Liver (tissue), 9 donors: Measurements from ENCODE around the gene CRLF1. TPM values are rescaled to one million over a fixed set of nuclear protein-coding genes. Genes with fewer than 3 reads are reported as not detected.

Experiments
- DNase-seq: peaks from one replicate; pipeline ENCODE4 v3.0.0-alpha.2; 2017; ENCODE audit warnings: low spot score
- H3K27ac ChIP-seq, 2 donors: one replicate each; pipeline ENCODE4 v1.7.0; 2013; ENCODE audit warnings: inconsistent platforms in 2 of 2, low read length in 2 of 2, control low read depth in 1 of 2, low read depth in 1 of 2, mild to moderate bottlenecking in 1 of 2
- H3K27me3 ChIP-seq, 4 donors: one replicate each; pipeline versions ENCODE4 v1.6.1 to v1.7.0; 2013; ENCODE audit warnings: low read length in 3 of 4, inconsistent platforms in 1 of 4, mild to moderate bottlenecking in 1 of 4, moderate library complexity in 1 of 4; ENCODE audit not compliant: control insufficient read depth in 4 of 4, insufficient read depth in 4 of 4
- H3K36me3 ChIP-seq, 4 donors: one replicate each; pipeline versions ENCODE4 v1.6.1 to v1.7.0; 2013; ENCODE audit warnings: low read length in 3 of 4, mild to moderate bottlenecking in 3 of 4, low read depth in 1 of 4, moderate library complexity in 1 of 4; ENCODE audit not compliant: control insufficient read depth in 4 of 4, insufficient read depth in 3 of 4
- H3K4me1 ChIP-seq, 4 donors: one replicate each; pipeline versions ENCODE4 v1.6.1 to v1.7.0; 2013; ENCODE audit warnings: low read length in 3 of 4, mild to moderate bottlenecking in 3 of 4, moderate library complexity in 1 of 4; ENCODE audit not compliant: control insufficient read depth in 4 of 4, insufficient read depth in 4 of 4
- H3K4me3 ChIP-seq, 3 donors: one replicate each; pipeline versions ENCODE4 v1.6.1 to v1.7.0; 2013; ENCODE audit warnings: low read length in 3 of 3, control low read depth in 1 of 3, low read depth in 1 of 3, mild to moderate bottlenecking in 1 of 3
- H3K9ac ChIP-seq, 2 donors: one replicate each; pipeline ENCODE4 v1.7.0; 2013; ENCODE audit warnings: low read length in 2 of 2, mild to moderate bottlenecking in 2 of 2, moderate library complexity in 2 of 2, control low read depth in 1 of 2, low read depth in 1 of 2
- H3K9me3 ChIP-seq, 4 donors: one replicate each; pipeline versions ENCODE4 v1.6.1 to v1.7.0; 2013; ENCODE audit warnings: low read length in 3 of 4; ENCODE audit not compliant: control insufficient read depth in 4 of 4
- ATF3 ChIP-seq: IDR thresholded peaks from 2 replicates; pipeline ENCODE4 v1.6.1; 2016; ENCODE audit warnings: antibody characterized with exemption
- CTCF ChIP-seq: fragments of 150-350 bp; IDR thresholded peaks from 2 replicates; pipeline ENCODE4 v1.5.1; 2017; ENCODE audit warnings: improper control_type of control experiment, low read depth, low read length; ENCODE audit not compliant: missing input control
- EGR1 ChIP-seq, 2 donors: IDR thresholded peaks; 2 replicates each; pipeline ENCODE4 v1.6.1; 2016 to 2018; ENCODE audit warnings: antibody characterized with exemption in 2 of 2, low read depth in 2 of 2
- FOXA2 ChIP-seq: IDR thresholded peaks from 2 replicates; pipeline ENCODE4 v1.6.1; 2016; ENCODE audit warnings: antibody characterized with exemption
- HNF4A ChIP-seq, 2 donors: conservative IDR thresholded peaks; 2 replicates each; pipeline ENCODE4 v1.6.1; 2016; ENCODE audit warnings: antibody characterized with exemption in 2 of 2, mild to moderate bottlenecking in 2 of 2
- HNF4G ChIP-seq: IDR thresholded peaks from 2 replicates; pipeline ENCODE4 v1.6.1; 2016; ENCODE audit warnings: antibody characterized with exemption
- MAX ChIP-seq: IDR thresholded peaks from 2 replicates; pipeline ENCODE4 v1.6.1; 2016; ENCODE audit warnings: antibody characterized with exemption
- RAD21 ChIP-seq, 2 donors: IDR thresholded peaks; 2 replicates each; pipeline ENCODE4 v1.6.1; 2016; ENCODE audit warnings: antibody characterized with exemption in 2 of 2, mild to moderate bottlenecking in 2 of 2
- REST ChIP-seq: IDR thresholded peaks from 2 replicates; pipeline ENCODE4 v1.6.1; 2016; ENCODE audit warnings: antibody characterized with exemption, mild to moderate bottlenecking
- RXRA ChIP-seq, 2 donors: IDR thresholded peaks; 2 replicates each; pipeline ENCODE4 v1.6.1; 2017 to 2018; ENCODE audit warnings: antibody characterized with exemption in 2 of 2, mild to moderate bottlenecking in 1 of 2
- SP1 ChIP-seq: IDR thresholded peaks from 2 replicates; pipeline ENCODE4 v1.6.1; 2018; ENCODE audit warnings: antibody characterized with exemption, mild to moderate bottlenecking
- TAF1 ChIP-seq: conservative IDR thresholded peaks from 2 replicates; pipeline ENCODE4 v1.6.1; 2016; ENCODE audit warnings: antibody characterized with exemption, mild to moderate bottlenecking
- YY1 ChIP-seq: IDR thresholded peaks from 2 replicates; pipeline ENCODE4 v1.6.1; 2016; ENCODE audit warnings: antibody characterized with exemption, mild to moderate bottlenecking
- WGBS: extraction: QIAGEN DNeasy Blood & Tissue Kit; methylation state at CpG from one replicate; pipeline ENCODE4 v1.1.7; 2013; 5-methylcytosine and 5-hydroxymethylcytosine counted together
- polyA plus RNA-seq, 2 donors: library from polyadenylated mRNA; stranded (reverse) in 1 of 2; unstranded in 1 of 2; fragments of 200-250 nt in 1 of 2; fragments of >200 nt in 1 of 2; fragmentation: Nextera tagmentation in 1 of 2; extraction: Ambion mirVana in 1 of 2; gene quantifications; one replicate each; pipeline versions ENCODE4 v1.2.1 to v1.2.3, GENCODE V29; 2013 to 2015
- total RNA-seq, 2 donors: library from RNA; depleted of rRNA; stranded (reverse); fragments of >200 nt; gene quantifications; one replicate each; pipeline ENCODE4 v1.2.3, GENCODE V29; 2014
- donor health status: healthy.
- donor health status: healthy.
- donor health status: healthy.
- donor health status: healthy.
- donor health status: healthy.

CRLF1 gene
- total and polyA plus RNA-seq, 4 donors: 0.49 to 1.9 (median 1.6) TPM; not detected in 1

- Histone ChIP-seq H3K4me3 (peak overlapping the region; percentile 65 to 79 (median 76)), H3K36me3 (no peaks in the 10 kb centered on the region), H3K4me1 (peaks cover 5 to 17% (median 12%) of the 10 kb centered on the region in 4 donors), H3K9ac (no peak overlapping the region), H3K9me3 (no peaks in the 10 kb centered on the region), H3K27ac (peak overlapping the region; percentile 46 to 75), H3K27me3 (no peaks in the 10 kb centered on the region)
- no peak for TF ChIP-seq MAX
- TF ChIP-seq TAF1: no peak
- peak in 1 of 2 donors; percentile 26 for TF ChIP-seq RAD21 (IDR thresholded peaks at IDR 0.05)
- 50% methylated on average over 3 of the region's 3 CpGs for WGBS
- DNase-seq: no peak
These were observed 31.4 kb upstream of the CRLF1 start for GRCh38 chr19:18637673-18638630.

GRCh38 chr19:18636969-18637629, 30.5 kb upstream of the CRLF1 start, which contains the start of gene KLHL26:
KLHL26 (plus strand) TSS chr19:18637028; CDS start chr19:18637055, 27 bp downstream.
- 6% methylated on average over 47 of the region's 47 CpGs for WGBS
- Histone ChIP-seq H3K9me3 (no peaks in the 10 kb centered on the region), H3K4me1 (peaks cover 5 to 17% (median 12%) of the 10 kb centered on the region in 4 donors), H3K4me3 (peak within 1 kb of the TSS; percentile 65 to 79 (median 76)), H3K9ac (peak within 1 kb of the TSS; percentile 74 to 86), H3K27me3 (no peaks in the 10 kb centered on the region), H3K36me3 (no peaks in the 10 kb centered on the region), H3K27ac (peak within 1 kb of the TSS; percentile 54 to 75)
- TF ChIP-seq RAD21 (IDR thresholded peaks at IDR 0.05): no peak
- peak; percentile 28 for TF ChIP-seq YY1
- no peak for TF ChIP-seq CTCF
- no peak for DNase-seq

GRCh38 chr19:18636183-18636968, 29.8 kb upstream of the CRLF1 start:
- Histone ChIP-seq H3K4me1 (peaks cover 5 to 17% (median 12%) of the 10 kb centered on the region in 4 donors), H3K9me3 (no peaks in the 10 kb centered on the region), H3K4me3 (peak overlapping the region; percentile 45 to 76 (median 72)), H3K27me3 (no peaks in the 10 kb centered on the region), H3K9ac (no peak overlapping the region), H3K36me3 (no peaks in the 10 kb centered on the region), H3K27ac (peak overlapping the region; percentile 54 to 75)
- DNase-seq: peak; percentile 99
- WGBS: 3% methylated on average over 44 of the region's 44 CpGs
- no peak for TF ChIP-seq TAF1
- no peak for TF ChIP-seq RXRA (IDR thresholded peaks at IDR 0.05)
- peak; percentile 80 for TF ChIP-seq SP1
- TF ChIP-seq ATF3: no peak
- TF ChIP-seq MAX: no peak
- no peak for TF ChIP-seq HNF4G
- no peak for TF ChIP-seq FOXA2
- TF ChIP-seq HNF4A (conservative IDR thresholded peaks at IDR 0.05): peak in 1 of 2 donors; percentile 16
- TF ChIP-seq REST: no peak
- peak in 1 of 2 donors; percentile 30 for TF ChIP-seq RAD21 (IDR thresholded peaks at IDR 0.05)
- TF ChIP-seq CTCF: no peak
- TF ChIP-seq EGR1 (IDR thresholded peaks at IDR 0.05; ENCODE audit: low read depth in 2 of 2): no peak
